Stimulated activated CD8-positive, alpha-beta memory T cell treated with anti-CD3 and anti-CD28 coated beads, Interleukin-7, amount 100 ng/mL, for 24 hours (primary cell): ENCODE measurements around the gene DDA1.
"Not testable (repeated sequence)": the region's sequence is repeated elsewhere in the genome, so short reads cannot be mapped to it uniquely, and the experiment has no call there.

Experiments
- DNase-seq: peaks from one replicate; pipeline ENCODE4 v3.0.0-alpha.2; 2020; ENCODE audit warnings: low read depth

DDA1 gene

DNA sequence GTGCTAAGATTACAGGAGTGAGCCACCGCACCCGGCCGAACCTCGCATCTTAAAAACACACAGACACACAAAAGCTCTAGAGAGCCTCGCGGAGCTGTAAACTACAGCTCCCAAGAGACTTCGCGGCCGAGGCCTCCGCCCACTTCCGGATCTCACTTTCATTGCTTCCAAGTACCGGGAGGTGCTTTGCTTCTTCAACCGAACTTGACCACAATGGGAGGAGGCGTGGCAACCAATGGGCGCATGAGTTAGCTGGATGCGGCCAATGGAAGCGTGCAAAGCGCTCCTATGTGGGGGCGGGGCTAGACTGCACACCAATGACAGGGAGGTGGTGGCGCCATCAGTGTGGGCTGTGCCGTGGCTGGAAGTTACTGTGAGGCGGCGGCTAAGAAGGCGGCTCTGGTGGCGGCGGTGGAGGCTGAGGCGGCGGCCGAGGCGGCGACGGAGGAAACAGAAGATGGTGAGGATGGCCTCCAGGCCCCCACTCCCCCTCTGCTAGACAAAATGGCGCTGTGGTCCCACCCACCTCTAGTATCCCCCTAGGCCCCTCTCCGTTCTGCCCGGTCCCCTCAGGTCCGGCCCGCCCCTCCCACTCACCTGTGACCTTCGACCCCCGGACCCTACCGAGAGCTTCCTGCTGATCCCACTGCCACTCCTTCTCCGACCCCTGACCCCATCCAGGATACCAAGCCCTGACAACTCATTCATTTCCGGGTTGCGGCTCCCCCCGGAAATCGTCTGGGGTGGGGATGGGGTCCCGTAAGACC is at the start of gene DDA1:
Gene DDA1, plus strand, starts transcription at position 366 of the 767 bp plus-strand sequence. Its CDS starts 92 bp downstream, at position 458.
- DNase-seq = peak; percentile 98

DNA sequence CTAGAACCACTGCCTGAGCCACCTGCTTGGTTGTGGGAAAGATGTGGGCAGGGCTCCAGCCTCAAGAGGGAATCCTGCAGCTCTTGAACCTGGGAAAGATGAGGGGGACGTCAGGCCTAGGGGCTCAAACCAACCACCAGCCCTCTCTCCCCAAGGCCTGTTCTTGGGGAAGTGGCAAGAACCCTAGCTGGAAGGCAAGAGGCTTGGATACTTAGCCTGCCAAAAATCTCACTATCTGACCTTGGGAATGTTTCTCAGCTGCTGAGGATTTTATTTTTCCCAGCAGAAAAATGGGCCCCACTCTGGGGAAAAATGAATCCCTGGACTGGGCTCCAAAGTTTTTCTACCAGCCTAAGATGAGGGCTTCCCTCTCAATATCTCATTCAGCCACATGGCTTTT is 49.4 kb upstream of the DDA1 start:
- DNase-seq = no peak

DNA sequence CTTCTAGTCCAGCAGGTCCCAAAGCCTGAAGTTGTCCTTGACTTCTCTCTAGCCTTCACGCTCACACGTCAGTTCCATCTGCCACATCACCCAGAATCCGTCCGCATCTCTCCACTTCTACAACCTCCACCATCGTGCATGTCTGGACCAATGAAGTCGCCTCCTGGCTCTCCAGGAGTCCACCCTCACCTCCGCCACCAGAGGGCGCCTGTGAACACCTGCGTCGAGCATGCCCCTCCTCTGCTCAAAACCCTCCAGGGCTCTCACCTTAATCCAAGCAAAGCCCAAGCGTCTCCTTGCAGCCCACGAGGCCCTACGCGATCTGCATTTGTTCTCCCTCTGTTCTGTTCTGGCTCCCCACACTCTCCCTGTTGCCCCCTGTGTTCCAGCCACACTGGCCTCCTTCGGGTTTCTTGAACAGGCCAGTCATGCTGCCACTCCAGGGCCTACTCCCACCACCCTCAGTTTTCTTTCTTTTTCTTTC is 48.5 kb upstream of the DDA1 start:
- DNase-seq = peak; percentile 88

DNA sequence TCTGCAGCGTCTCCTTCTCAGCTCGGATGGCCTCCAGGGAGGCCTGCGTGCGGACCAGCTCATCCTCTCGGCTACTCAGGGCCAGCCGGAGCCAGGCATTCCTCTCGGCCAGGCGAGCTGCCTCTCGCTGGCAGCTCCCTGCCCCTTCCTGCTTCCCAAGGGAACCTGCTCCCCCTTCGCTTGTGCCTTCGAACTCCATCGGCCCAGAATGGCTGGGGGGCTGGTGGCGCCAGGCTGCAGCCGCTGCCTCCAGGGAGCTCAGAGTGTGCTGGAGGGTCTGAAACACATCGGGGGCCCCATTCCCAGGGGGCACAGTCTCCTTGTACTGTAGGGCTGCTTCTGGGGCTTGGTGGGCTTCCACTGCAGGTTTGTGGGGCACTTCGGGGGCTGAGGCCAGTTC is 46.8 kb upstream of the DDA1 start:
- no peak for DNase-seq

DNA sequence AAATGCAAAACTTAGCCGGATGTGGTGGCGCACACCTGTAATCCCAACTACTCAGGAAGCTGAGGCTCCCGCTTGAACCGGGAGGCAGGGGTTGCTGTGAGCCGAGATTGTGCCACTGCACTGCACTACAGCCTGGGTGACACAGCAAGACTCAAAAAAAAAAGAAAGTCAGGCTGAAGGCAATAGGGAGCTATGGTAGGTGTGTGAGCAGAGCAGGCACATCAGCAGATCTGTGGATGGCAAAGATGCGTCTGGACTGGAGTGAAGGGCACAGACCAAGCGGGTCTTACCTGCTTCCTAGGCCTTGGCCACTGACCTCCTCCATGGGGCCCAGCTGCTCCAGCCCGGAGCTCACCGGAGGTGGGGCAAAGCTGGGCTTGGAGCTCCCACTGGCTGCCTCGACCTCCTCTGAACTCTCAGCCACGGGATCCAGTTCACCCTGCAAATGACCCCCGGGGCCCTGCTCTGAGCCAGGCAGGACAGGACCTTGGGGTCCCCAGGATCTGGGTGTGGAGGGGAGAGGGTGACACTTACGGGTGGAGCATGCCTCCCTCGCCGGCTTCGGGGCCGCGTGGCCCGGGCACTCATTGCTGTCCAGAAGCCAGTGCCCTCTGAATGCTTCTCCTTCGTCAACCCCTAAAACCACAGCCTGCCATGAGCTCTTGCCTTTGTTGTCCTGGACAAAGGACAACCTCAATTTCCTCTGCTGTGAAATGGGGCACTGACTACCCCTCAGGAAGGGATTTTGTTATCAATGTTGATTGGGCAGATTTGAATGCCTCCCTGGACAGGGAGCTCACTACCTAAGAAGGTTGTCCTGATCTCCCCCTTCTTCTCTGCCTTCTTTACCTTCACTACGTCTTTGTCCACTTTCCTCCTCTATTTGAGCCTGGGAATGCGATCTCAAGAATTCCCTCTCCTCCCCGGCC is 45.4 kb upstream of the DDA1 start:
- no peak for DNase-seq

DNA sequence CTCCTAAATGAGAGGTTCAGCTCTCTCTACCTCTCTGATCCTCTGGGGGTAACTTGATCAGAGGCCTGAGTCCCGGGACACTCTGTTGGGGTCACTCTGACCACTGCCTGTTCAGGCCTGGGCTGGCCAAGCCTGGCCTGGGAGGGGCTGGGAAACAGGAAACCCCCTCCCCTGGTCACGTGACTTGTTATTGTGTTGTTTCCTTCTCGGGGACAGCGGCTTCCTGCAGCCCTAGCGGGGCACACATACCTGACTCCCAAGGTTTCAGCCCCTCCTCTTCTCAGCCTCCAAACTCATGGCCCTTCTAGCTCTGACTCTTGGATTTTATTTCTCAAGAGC is 44.8 kb upstream of the DDA1 start, which contains the start of gene USHBP1:
Gene USHBP1, minus strand, starts transcription at position 105 of the 339 bp plus-strand sequence. CDS start 446 bp downstream, outside the sequence.
- no peak for DNase-seq

DNA sequence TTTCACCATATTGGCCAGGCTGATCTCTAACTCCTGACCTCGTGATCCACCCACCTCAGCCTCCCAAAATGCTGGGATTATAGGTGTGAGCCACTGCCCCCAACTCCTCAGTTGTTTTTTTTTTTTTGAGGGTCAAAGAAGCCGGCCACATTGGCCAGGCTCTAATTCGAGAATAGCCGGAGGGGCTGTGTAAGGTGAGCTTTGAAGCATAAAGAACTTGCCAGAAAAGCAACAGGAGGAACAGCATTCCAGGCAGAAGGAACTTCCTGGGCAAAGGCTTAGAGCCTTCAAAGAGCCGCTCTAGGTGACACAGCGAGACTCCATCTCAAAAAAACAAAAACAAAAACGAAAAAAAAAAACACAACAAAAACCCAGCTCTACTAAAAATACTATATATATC is 43.3 kb upstream of the DDA1 start:
- DNase-seq = no peak

DNA sequence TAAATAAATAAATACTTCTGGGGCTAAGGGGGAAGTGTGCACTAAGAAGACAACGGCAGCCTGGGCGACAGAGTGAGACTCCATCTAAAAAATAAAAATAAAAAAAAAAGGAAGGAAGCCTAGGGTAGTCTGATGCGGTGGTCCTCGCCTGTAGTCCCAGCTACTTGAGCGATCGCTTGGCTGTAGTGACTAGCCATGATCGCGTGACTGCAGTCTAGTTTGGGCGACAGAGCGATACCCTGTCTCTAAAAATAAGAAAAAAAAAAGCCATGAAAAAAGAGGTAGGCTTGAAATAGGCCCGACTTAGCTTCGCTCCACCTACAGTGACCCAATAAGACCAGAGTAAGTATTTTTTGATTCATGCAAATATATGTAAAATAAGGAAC is 42.8 kb upstream of the DDA1 start:
- DNase-seq = no peak

DNA sequence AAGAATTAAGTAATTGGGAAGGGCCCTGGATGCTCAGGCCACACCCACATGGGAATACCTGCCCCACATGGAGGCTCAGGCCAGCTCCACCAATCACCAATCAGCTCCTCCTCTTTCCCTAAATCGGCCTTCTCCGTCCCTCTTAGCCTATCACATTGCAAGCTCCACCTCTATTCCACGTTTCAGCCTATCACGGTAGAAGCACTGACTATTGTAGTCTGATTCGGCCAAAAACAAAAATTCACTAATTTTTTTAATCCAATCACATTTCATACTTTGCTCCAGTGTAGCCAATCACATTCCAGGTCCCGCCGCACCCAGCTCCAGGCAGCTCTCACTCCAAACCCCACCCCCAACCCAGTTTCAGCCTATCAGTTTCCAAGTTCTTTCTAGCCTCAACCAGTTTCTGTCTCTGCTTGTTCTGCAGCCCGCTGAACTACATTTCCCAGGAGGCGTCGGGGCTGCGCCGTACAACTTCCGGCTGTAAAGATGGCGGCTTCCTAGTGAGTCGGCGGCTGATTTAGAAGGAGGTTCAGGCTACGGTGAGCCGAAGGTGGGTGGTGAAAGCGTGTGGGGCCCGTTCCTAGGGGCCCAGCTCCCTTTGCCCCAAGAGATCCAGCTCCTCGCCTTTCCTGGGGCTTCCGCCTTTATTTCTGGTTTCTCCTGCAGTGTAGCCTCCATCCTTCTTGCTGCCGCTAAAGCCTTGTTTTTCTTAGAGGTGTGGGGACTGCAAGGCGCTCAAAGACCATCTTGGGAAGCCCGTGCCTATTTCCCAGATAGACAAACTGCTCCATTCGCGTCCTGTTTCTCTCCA is 42.2 kb upstream of the DDA1 start, which contains the start of gene BABAM1:
Gene BABAM1, plus strand, starts transcription at position 469 of the 814 bp plus-strand sequence. CDS start 1,364 bp downstream, outside the sequence.
- peak; percentile 85 for DNase-seq

DNA sequence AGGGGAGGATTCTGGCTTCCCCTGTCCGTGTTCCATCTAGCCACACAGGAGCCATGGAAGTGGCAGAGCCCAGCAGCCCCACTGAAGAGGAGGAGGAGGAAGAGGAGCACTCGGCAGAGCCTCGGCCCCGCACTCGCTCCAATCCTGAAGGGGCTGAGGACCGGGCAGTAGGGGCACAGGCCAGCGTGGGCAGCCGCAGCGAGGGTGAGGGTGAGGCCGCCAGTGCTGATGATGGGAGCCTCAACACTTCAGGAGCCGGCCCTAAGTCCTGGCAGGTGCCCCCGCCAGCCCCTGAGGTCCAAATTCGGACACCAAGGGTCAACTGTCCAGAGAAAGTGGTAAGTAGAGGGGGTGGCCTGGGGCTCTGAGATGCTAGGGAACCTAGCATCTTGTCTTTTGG is 40.6 kb upstream of the DDA1 start:
- DNase-seq = no peak

DNA sequence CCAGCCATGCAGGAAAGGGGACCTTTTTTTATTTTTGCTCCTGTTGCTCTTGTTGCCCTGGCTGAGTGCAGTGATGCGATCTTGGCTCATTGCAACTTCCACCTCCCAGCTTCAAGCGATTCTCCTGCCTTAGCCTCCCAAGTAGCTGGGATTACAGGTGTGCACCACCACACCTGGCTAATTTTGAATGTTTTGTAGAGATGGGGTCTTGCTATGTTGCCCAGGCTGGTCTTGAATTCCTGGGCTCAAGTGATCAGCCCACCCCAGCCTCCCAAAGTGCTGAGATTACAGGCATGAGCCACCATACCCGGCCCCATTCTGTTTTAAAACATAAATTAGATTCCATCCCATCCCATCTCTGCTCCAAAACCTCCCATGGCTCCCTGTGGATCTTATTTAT is 34.5 kb upstream of the DDA1 start:
- not testable (repeated sequence) for DNase-seq

DNA sequence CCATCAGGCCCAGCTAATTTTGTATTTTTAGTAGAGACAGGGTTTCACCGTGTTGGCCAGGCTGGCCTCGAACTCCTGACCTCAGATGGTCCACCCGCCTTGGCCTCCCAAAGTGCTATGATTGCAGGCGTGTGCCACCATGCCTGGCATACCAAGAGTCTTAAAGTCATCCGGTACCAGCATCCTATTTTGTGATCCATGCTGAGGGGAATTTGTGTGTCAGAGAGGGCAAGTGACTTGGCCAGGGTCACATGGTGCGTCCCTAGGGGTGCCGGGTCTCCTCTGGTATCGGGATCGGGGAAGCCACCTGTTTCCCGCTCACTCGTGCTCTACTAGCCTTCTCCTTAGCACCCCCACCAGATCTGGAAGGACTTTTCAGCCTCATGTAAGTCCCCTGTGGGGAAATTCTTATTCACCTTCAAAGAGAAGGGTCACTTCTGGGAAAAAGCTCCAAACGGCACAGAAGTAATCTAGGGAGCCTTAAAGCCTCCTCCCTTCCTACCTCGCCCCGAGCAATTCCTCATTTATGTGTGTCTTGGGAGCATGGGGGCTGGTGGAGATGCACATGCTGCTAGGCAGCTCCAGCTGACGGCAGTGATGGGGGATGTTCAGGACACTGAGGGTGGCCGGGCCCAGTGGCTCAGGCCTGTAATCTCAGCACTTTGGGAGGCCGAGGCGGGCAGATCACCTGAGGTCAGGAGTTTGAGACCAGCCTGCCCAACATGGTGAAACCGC is 33.8 kb upstream of the DDA1 start:
- DNase-seq = no peak

DNA sequence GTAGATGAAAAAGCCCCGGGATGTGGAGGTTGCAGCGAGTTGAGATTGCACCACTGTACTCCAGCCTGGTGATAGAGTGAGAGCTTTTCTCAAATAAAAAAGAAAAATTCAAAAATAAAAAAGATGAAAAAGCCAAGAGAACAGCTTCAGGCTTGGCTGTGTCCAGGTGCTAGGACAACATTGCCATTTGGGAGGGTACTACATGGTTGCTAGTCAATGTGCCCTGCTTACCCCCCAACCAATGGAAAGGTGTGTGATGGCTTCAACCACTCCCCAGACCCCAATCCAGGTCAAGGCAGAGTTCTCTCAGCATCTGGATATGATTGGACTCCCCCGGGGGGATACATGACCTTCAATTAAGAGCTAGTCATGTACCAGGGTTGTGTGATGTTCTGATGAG is 29.9 kb upstream of the DDA1 start:
- no peak for DNase-seq

DNA sequence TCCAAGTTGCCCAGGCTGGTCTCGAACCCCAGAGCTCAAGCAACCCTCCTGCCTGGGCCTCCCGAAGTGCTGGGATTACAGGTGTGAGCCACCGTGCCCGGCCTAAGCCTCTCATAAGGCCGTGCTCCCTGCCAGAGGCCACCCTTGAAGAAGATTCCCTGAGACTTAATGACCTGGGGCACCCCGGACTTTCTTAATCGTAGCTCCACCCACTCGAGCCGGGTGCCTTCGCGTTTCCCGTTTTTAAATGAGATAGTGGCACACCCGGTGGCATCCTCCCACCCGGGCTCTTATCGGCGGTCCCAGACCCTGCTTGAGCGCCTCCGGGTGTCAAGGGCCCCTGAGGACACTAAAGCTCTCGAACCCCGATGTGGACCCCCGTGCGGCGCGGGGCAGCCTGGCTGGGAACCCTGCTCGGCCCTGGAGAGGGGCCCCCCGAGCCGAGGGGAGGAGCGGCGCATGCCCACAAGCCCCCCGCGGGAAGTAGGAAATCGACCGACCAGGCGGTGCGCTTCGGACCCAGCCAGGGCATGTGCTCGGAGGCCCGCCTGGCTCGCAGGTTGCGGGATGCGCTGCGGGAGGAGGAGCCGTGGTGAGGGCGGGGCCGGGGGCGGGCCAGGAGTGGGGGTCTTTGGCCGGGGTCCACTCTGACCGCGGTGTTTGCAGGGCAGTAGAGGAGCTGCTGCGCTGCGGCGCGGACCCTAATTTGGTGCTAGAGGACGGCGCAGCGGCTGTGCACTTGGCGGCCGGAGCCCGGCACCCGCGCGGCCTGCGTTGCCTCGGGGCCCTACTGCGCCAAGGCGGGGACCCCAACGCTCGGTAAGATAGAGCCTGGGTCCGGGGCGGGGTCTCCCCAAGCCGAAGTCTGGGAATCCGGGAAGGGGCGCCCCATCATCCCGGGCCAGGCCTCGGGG is 27.7 kb upstream of the DDA1 start, which contains the start of gene ANKLE1:
Gene ANKLE1, plus strand, starts transcription at position 511 of the 914 bp plus-strand sequence. Its CDS starts 20 bp downstream, at position 531.
- peak; percentile 31 for DNase-seq

DNA sequence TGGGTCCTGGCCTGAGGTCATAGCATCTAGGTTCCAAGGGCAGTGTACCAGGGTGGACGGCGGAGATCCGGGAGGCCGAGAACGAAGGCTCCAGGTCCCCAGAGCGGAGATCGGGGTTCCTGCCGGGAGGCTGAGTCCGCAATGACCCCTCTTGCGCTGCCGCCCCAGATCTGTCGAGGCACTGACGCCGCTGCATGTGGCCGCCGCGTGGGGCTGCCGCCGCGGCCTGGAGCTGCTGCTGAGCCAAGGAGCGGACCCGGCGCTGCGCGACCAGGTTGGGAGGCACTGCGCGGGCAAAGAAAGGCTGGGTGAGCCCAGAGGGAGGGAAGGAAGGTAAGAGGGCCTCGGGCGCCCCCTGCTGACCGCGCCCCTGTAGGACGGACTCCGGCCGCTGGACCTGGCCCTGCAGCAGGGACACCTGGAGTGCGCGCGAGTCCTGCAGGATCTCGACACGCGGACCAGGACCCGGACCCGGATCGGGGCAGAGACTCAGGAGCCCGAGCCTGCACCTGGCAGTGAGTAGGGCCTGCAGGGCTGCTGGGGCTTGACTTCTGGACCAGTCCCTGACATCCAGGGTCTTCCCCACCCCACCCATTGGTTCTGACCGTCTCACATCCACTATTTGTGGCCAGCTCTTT is 26.8 kb upstream of the DDA1 start:
- peak; percentile 59 for DNase-seq

DNA sequence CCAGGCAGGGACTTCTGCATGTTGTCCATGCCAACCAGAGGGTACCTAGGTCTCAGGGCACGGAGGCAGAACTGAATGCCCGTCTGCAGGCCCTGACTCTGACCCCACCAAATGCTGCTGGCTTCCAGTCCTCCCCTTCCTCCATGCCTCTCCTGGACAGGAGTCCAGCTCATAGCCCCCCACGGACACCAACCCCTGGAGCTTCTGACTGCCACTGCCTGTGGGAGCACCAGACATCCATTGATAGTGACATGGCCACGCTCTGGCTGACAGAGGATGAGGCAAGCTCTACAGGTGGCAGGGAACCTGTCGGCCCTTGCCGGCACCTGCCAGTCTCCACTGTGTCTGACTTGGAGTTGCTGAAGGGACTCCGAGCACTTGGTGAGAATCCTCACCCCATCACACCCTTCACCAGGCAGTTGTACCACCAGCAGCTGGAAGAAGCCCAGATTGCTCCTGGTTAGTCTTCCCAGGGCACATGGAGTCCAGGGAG is 25.8 kb upstream of the DDA1 start:
- DNase-seq = no peak

DNA sequence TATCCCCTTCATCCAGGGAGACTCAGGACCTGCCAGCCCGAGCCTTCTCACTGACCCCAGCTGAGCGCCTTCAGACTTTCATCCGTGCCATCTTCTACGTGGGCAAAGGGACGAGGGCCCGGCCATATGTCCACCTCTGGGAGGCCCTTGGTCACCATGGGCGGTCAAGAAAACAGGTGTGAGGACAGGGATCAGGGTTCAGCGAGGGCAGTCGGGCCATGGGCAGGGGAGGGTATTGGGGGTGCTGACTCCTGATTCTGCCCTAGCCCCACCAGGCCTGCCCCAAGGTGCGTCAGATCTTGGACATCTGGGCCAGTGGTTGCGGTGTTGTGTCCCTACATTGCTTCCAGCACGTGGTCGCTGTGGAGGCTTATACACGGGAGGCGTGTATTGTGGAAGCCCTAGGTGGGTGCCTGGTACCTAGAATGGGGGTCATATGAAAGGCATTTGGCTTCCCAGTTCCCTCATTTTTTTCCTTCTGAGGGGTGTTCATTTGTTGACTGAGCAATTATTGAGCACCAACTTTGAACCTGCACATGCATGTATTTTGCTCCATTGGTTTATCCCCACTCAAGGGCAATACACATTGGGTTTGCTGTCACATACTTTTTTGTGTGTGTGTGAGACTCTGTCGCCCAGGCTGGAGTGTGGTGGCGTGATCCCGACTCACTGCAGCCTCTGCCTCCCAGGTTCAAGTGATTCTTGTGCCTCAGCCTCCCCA is 23.8 kb upstream of the DDA1 start:
- DNase-seq = no peak

DNA sequence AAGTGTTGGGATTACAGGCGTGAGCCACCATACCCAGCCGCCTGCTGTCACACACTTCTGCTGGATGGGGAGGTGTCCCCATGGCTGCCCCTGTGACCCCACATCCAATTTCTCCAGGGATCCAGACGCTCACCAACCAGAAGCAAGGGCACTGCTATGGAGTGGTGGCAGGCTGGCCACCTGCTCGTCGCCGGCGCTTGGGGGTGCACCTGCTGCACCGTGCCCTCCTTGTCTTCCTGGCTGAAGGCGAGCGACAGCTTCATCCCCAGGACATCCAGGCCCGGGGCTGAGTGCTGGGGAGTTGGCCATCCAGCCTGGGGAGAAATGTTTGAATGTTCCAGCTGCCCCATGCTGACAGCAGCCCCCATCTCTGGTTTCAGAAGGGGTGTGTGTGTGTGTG is 23.1 kb upstream of the DDA1 start:
- no peak for DNase-seq

DNA sequence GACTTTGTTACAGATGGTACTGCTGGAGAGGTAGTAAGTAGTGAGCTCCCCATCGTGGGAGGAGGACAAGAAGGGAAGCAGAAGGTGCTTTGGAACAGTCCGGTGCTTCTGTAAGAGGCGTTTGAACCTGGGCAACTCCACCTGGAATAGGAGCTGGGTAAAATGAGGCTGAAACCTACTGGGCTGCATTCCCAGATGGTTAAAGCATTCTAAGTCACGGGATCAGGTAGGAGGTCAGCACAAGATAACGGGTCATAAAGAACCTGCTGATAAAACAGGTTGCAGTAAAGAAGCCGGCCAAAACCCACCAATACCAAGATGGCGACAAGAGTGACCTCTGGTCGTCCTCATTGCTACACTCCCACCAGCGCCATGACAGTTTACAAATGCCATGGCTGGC is 22.6 kb upstream of the DDA1 start:
- no peak for DNase-seq
